Neuron (in vitro differentiated cells): Measurements from ENCODE around the gene CCR3.
"Not testable (repeated sequence)": the region's sequence is repeated elsewhere in the genome, so short reads cannot be mapped to it uniquely, and the experiment has no call there.

Experiments used
- H2AFZ ChIP-seq: one replicate; pipeline ENCODE4 v1.6.1; 2013; ENCODE audit warnings: low read depth, mild to moderate bottlenecking, inconsistent platforms, low read length, moderate library complexity
- H3K27me3 ChIP-seq: one replicate; pipeline ENCODE4 v1.6.1; 2013; ENCODE audit warnings: low read length; ENCODE audit not compliant: insufficient read depth
- H3K36me3 ChIP-seq: one replicate; pipeline ENCODE4 v1.6.1; 2013; ENCODE audit warnings: low read length; ENCODE audit not compliant: insufficient read depth
- H3K4me1 ChIP-seq: one replicate; pipeline ENCODE4 v1.6.1; 2013; ENCODE audit warnings: low read length; ENCODE audit not compliant: insufficient read depth
- H3K4me3 ChIP-seq: 2 replicates; pipeline ENCODE4 v1.5.1; 2013; ENCODE audit warnings: mild to moderate bottlenecking, low read length, moderate library complexity
- H3K9me3 ChIP-seq: one replicate; pipeline ENCODE4 v1.6.1; 2013; ENCODE audit warnings: low read length

Gene CCR3

DNA sequence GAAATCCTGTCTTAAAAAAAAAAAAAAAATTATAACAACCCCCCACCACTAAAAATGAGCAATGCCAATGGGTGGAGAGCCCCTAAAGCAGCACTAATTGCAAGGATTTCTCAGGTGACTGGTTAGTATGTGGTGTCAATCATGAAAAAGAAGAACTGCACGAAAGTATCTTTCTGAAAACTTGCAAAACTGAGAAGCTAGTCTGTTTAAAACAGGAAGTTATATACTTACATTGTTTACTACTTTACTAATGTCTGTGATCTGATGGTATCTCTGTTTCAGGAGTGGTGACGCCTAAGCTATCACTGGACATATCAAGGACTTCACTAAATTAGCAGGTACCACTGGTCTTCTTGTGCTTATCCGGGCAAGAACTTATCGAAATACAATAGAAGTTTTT is at the start of gene CCR3:
CCR3 (plus strand) TSS at position 341 of the 400 bp plus-strand sequence. CDS start 22,699 bp downstream, outside the sequence.
- Histone ChIP-seq H3K27me3 (peaks cover 6% of the 10 kb centered on the region), H3K36me3 (no peaks in the 10 kb centered on the region), H2AFZ (no peak within 1 kb of the TSS), H3K4me3 (no peak within 1 kb of the TSS), H3K9me3 (no peaks in the 10 kb centered on the region), H3K4me1 (no peaks in the 10 kb centered on the region)

DNA sequence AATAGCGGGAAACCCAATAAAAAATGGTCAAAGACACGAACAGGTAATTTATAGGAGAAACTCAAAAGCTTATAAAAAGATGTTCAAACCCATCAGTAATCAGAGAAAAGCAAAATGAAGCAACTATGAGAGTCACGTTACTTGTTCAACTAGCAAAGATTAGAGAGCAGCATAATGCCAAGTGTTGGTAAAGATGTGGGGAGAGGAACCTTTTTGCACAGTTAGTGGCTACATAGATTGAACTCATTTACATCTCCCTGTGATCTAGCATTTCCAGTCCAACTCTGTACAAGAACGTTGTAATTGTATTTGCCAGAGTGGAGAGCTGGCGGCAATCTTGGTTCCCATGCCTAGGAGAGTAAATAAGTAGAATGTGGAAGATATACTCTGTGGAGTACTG is 49.3 kb upstream of the CCR3 start:
- Histone ChIP-seq H3K36me3 (no peaks in the 10 kb centered on the region), H3K4me3 (no peak overlapping the region), H2AFZ (no peak overlapping the region), H3K9me3 (peaks cover 2% of the 10 kb centered on the region), H3K27me3 (peaks cover 2% of the 10 kb centered on the region), H3K4me1 (no peaks in the 10 kb centered on the region)

DNA sequence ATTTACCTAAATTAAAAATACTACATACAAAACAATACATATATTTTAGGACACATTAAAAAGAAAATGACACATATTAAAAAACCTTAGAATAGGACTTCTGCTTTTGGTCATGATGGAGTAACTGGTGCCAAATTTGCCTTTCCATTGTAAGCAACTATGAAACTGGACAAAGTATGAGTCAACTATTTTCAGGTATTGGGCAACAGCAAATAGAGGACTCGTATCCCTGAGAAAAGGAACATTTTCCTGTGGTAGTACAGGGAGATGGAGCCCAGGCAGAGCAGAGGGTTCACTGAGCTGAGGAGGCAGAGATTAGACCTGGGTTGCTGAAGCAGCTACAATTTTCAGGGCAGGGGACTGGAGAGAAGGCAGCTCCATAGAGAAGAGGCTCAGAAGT is 48.8 kb upstream of the CCR3 start:
- Histone ChIP-seq H2AFZ (no peak overlapping the region), H3K9me3 (peaks cover 2% of the 10 kb centered on the region)

GRCh38 chr3:46194868-46195553 is 47.2 kb upstream of the CCR3 start:
- Histone ChIP-seq H3K4me3 (no peak overlapping the region), H3K9me3 (peaks cover 2% of the 10 kb centered on the region), H3K36me3 (no peaks in the 10 kb centered on the region), H3K27me3 (peaks cover 2% of the 10 kb centered on the region), H3K4me1 (no peaks in the 10 kb centered on the region), H2AFZ (no peak overlapping the region)

More for the DNA sequence above, 48.8 kb upstream of the CCR3 start:
- Histone ChIP-seq H3K4me3 (no peak overlapping the region), H3K27me3 (peaks cover 2% of the 10 kb centered on the region), H3K4me1 (no peaks in the 10 kb centered on the region), H3K36me3 (no peaks in the 10 kb centered on the region)

DNA sequence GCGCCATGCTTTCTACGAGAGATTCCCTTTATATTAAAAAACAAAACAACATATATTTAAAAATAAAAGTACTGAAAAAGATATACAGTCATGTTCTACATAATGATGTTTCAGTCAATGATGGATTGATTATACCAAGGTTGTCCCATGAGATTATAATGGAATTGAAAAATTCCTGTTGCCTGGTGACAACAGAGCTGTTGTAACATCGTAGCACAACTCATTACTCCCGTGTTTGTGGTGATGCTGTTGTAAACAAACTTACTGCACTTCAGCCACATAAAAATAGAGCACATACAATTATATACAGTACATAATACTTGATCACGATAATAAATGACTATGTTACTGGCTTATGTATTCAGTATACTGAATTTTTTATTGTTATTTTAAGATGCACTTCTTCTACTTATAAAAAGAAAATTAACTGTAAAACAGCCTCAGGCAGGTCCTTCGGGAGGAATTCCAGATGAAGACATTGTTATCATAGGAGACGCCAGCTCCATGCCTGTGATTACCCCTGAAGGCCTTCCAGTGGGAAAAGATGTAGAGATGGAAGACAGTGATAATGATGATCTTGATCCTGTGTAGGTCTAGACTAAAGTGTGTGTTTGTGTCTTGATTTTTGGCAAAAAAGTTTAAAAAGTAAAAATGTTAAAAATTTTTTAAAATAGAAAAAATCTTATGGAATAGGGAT is 45.9 kb upstream of the CCR3 start:
- Histone ChIP-seq H3K27me3 (peaks cover 2% of the 10 kb centered on the region), H2AFZ (no peak overlapping the region), H3K4me1 (no peaks in the 10 kb centered on the region), H3K36me3 (no peaks in the 10 kb centered on the region), H3K9me3 (peaks cover 2% of the 10 kb centered on the region), H3K4me3 (no peak overlapping the region)

DNA sequence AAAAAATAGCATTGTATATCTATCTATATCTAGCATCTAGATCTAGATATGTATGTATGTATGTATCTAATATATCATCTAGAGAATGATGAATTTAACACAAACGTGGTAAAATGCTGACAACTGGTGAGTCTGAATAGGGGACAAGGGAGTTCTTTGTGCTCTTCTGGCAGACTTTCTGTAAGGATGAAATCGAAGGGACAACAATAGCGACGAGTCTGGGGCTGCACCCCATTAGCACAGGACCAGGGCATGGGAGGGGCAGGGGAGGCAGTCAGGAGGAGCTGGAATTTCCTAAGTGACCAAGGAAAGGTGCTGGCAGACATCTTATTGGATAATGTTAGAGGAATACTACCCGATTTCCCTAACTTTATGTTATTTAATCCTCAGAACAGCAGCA is 42.0 kb upstream of the CCR3 start:
- H3K9me3 ChIP-seq: no peaks in the 10 kb centered on the region
- H3K36me3 ChIP-seq: no peaks in the 10 kb centered on the region
- no peak overlapping the region for H2AFZ ChIP-seq
- no peaks in the 10 kb centered on the region for H3K27me3 ChIP-seq
- no peak overlapping the region for H3K4me3 ChIP-seq
- no peaks in the 10 kb centered on the region for H3K4me1 ChIP-seq

GRCh38 chr3:46200790-46201189 is 41.5 kb upstream of the CCR3 start:
- H3K9me3 ChIP-seq: no peaks in the 10 kb centered on the region
- H3K4me3 ChIP-seq: no peak overlapping the region
- no peaks in the 10 kb centered on the region for H3K27me3 ChIP-seq
- H3K36me3 ChIP-seq: no peaks in the 10 kb centered on the region
- no peak overlapping the region for H2AFZ ChIP-seq
- H3K4me1 ChIP-seq: no peaks in the 10 kb centered on the region

- no peaks in the 10 kb centered on the region for H3K9me3 ChIP-seq
- H3K4me1 ChIP-seq: no peaks in the 10 kb centered on the region
- no peaks in the 10 kb centered on the region for H3K27me3 ChIP-seq
- H2AFZ ChIP-seq: no peak overlapping the region
- no peak overlapping the region for H3K4me3 ChIP-seq
- no peaks in the 10 kb centered on the region for H3K36me3 ChIP-seq
These were observed 39.7 kb upstream of the CCR3 start for GRCh38 chr3:46202535-46202934.

DNA sequence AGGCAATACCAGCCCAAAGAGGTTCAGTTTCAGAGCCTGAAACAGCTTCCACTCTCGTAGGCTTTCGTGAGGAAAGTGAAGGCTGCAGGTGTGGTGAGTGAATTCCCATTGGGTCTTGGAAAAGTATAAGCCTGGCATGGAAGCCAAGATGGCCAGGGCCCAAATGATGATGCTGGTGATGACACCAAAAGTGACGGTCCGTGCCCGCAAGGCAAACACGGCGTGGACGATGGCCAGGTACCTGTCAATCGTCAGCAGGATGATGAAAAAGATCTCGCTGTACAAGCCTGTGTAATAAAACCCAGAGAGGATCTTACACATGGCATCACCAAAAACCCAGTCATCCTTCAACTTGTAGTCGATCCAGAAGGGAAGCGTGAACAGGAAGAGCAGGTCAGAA is 38.6 kb upstream of the CCR3 start:
- H3K9me3 ChIP-seq: no peaks in the 10 kb centered on the region
- no peaks in the 10 kb centered on the region for H3K27me3 ChIP-seq
- no peak overlapping the region for H3K4me3 ChIP-seq
- no peak overlapping the region for H2AFZ ChIP-seq
- no peaks in the 10 kb centered on the region for H3K36me3 ChIP-seq
- no peaks in the 10 kb centered on the region for H3K4me1 ChIP-seq

DNA sequence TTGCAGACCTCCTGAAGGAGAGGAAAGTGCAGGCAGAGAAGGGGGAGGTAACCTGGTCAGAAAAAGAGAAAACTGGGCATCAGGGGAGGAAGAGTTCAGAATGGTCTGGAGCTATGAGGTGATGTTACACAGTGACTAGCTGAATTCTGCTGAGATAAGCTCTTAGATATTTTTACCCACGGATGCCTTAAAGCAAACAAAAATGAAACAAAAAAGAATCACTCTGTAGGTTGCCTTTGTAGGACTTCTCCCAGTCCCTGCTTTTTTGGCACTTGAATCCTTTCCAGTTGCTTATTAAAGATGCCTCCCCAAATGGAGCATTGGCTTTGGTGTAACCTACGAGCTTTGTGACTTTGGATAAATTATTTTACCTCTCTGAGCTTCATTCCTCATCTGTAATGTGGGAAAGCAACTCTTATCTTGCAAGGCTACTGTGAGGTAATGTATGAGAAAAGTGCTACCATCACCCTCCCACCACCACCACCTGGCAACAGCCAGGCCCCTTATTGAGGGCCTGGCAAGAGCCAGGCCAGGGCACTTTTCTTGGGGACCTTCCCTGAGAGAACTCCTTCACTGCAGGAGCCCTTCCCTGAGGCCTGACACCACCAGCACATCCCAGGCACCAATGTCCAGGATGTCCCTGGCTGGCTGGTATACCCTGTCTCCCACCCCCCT is 36.8 kb upstream of the CCR3 start:
- H3K4me1 ChIP-seq: no peaks in the 10 kb centered on the region
- H3K4me3 ChIP-seq: no peak overlapping the region
- no peak overlapping the region for H2AFZ ChIP-seq
- H3K27me3 ChIP-seq: no peaks in the 10 kb centered on the region
- H3K9me3 ChIP-seq: no peaks in the 10 kb centered on the region
- H3K36me3 ChIP-seq: no peaks in the 10 kb centered on the region

DNA sequence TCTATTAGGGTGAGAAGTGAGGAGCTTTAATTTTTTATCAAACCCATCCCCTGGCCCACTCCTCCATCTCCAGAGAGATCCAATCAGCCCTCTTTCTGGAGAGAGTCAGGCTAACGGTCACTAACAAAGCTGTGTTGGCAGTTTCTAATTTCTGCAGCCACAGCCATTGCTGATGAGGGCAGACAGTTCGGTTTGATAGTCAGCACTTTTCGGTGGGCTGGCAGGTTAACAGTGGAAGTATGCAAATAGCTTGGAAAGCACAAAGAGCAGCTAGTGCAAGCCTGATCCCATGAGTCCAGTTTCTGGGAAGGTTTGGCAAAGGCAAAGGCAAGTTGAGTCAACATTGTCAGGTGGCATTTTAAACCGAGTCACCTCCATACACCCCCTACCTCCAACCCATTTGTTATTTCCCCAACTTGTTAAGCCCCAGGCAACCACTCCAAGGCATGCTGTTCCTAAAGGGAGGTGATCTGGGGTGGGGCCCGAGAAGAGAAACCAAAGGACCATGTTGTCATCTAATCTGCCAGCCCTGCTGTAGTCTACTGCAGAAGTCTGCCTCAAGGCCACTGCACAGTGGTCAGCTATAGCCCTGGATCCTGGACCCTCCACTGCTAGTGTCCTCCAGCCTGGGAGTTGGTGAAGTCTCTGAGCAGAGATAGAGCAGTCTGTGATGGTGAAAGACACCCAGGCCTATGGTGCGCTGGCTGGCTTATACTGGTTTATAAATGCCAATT is 35.8 kb upstream of the CCR3 start:
- no peaks in the 10 kb centered on the region for H3K4me1 ChIP-seq
- H3K27me3 ChIP-seq: no peaks in the 10 kb centered on the region
- no peak overlapping the region for H3K4me3 ChIP-seq
- H3K36me3 ChIP-seq: no peaks in the 10 kb centered on the region
- no peaks in the 10 kb centered on the region for H3K9me3 ChIP-seq
- no peak overlapping the region for H2AFZ ChIP-seq

GRCh38 chr3:46207514-46207913 is 34.7 kb upstream of the CCR3 start:
- H3K4me3 ChIP-seq, H3K9me3 ChIP-seq, H3K4me1 ChIP-seq, H3K36me3 ChIP-seq, H3K27me3 ChIP-seq, H2AFZ ChIP-seq: not testable (repeated sequence)

GRCh38 chr3:46208167-46208704 is 34.0 kb upstream of the CCR3 start, which contains the start of gene CCR1:
TSS of gene CCR1 (minus strand) at chr3:46208313. CDS start at chr3:46204313, 4,000 bp downstream.
- H3K4me1 ChIP-seq: no peaks in the 10 kb centered on the region
- H3K4me3 ChIP-seq: no peak within 1 kb of the TSS
- H3K9me3 ChIP-seq: no peaks in the 10 kb centered on the region

More at GRCh38 chr3:46208167-46208704, 34.0 kb upstream of the CCR3 start, which contains the start of gene CCR1:
- no peak within 1 kb of the TSS for H2AFZ ChIP-seq
- H3K27me3 ChIP-seq: no peaks in the 10 kb centered on the region
- H3K36me3 ChIP-seq: no peaks in the 10 kb centered on the region
